HL-60 (cell line): ENCODE measurements around the gene LRP8.
A peak's percentile ranks its signal among the peaks of the same experiment; 100 is the strongest.

ENCODE experiments used
- DNase-seq, 2 experiments: peaks; one replicate each; pipeline ENCODE4 v3.0.0-alpha.2; 2010 to 2020; ENCODE audit warnings: low read depth in 1 of 2, low spot score in 1 of 2
- H3K27ac ChIP-seq: fragments of 250-450 bp; sonication (Bioruptor Pico); replicated peaks from 2 replicates; pipeline ENCODE4 v1.5.1; 2020; ENCODE audit warnings: mild to moderate bottlenecking, moderate library complexity
- H3K27me3 ChIP-seq: fragments of 250-450 bp; sonication (Bioruptor Pico); 2 replicates; pipeline ENCODE4 v1.5.1; 2021; ENCODE audit warnings: mild to moderate bottlenecking, moderate library complexity; ENCODE audit not compliant: insufficient read depth, poor library complexity, severe bottlenecking
- H3K4me3 ChIP-seq: replicated peaks from 2 replicates; pipeline ENCODE4 v1.5.1; 2011; ENCODE audit warnings: mild to moderate bottlenecking, control low read depth, low read length; ENCODE audit not compliant: insufficient read depth
- GABPA ChIP-seq: IDR thresholded peaks from 2 replicates; pipeline ENCODE4 v1.6.1; 2012; ENCODE audit warnings: low read depth
- POLR2AphosphoS5 ChIP-seq: IDR thresholded peaks from 2 replicates; pipeline ENCODE4 v1.6.1; 2012; ENCODE audit warnings: low read depth
- SPI1 ChIP-seq: IDR thresholded peaks from 2 replicates; pipeline ENCODE4 v1.6.1; 2012; ENCODE audit warnings: low read depth, mild to moderate bottlenecking, borderline replicate concordance
- TF ChIP-seq, protein P1 (sequence below): IDR thresholded peaks from 2 replicates; pipeline ENCODE4 v1.6.1; 2012; ENCODE audit warnings: low read depth; ENCODE audit not compliant: insufficient replicate concordance
- TF ChIP-seq, protein P2 (sequence below): IDR thresholded peaks from one replicate; pipeline ENCODE4 v1.5.1; 2011; ENCODE audit warnings: low read length, control low read depth, inconsistent platforms; ENCODE audit not compliant: insufficient read depth

The LRP8 gene

DNA sequence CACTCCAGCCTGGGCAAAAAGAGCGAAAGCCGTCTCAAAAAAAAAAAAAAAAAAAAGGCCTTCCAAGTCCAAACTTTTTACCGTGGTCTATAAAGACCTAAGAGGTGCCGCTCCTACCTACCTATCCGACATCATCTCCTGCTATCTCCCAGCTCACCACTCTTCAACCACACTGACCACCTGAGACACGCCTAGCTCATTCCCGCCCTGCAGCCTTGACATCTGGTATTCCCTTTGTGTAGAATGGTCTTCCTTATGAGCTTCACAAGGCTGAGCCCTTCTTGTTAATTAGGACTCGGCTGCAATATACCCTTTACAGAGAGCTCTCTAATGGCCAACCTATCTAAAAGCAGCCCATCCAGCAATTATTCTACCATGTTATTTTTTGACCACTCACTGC is 90.2 kb downstream of the LRP8 start:
- TF ChIP-seq POLR2AphosphoS5, result no peak
- no peak for TF ChIP-seq GABPA
- no peak for TF ChIP-seq SPI1
- TF ChIP-seq, protein P1, sequence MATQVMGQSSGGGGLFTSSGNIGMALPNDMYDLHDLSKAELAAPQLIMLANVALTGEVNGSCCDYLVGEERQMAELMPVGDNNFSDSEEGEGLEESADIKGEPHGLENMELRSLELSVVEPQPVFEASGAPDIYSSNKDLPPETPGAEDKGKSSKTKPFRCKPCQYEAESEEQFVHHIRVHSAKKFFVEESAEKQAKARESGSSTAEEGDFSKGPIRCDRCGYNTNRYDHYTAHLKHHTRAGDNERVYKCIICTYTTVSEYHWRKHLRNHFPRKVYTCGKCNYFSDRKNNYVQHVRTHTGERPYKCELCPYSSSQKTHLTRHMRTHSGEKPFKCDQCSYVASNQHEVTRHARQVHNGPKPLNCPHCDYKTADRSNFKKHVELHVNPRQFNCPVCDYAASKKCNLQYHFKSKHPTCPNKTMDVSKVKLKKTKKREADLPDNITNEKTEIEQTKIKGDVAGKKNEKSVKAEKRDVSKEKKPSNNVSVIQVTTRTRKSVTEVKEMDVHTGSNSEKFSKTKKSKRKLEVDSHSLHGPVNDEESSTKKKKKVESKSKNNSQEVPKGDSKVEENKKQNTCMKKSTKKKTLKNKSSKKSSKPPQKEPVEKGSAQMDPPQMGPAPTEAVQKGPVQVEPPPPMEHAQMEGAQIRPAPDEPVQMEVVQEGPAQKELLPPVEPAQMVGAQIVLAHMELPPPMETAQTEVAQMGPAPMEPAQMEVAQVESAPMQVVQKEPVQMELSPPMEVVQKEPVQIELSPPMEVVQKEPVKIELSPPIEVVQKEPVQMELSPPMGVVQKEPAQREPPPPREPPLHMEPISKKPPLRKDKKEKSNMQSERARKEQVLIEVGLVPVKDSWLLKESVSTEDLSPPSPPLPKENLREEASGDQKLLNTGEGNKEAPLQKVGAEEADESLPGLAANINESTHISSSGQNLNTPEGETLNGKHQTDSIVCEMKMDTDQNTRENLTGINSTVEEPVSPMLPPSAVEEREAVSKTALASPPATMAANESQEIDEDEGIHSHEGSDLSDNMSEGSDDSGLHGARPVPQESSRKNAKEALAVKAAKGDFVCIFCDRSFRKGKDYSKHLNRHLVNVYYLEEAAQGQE, result no peak
- TF ChIP-seq, protein P2, sequence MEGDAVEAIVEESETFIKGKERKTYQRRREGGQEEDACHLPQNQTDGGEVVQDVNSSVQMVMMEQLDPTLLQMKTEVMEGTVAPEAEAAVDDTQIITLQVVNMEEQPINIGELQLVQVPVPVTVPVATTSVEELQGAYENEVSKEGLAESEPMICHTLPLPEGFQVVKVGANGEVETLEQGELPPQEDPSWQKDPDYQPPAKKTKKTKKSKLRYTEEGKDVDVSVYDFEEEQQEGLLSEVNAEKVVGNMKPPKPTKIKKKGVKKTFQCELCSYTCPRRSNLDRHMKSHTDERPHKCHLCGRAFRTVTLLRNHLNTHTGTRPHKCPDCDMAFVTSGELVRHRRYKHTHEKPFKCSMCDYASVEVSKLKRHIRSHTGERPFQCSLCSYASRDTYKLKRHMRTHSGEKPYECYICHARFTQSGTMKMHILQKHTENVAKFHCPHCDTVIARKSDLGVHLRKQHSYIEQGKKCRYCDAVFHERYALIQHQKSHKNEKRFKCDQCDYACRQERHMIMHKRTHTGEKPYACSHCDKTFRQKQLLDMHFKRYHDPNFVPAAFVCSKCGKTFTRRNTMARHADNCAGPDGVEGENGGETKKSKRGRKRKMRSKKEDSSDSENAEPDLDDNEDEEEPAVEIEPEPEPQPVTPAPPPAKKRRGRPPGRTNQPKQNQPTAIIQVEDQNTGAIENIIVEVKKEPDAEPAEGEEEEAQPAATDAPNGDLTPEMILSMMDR, result no peak
- Histone ChIP-seq H3K4me3 (peak overlapping the region; percentile 96), H3K27ac (peak overlapping the region; percentile 76), H3K27me3 (no peaks in the 10 kb centered on the region)
- no peak for DNase-seq

DNA sequence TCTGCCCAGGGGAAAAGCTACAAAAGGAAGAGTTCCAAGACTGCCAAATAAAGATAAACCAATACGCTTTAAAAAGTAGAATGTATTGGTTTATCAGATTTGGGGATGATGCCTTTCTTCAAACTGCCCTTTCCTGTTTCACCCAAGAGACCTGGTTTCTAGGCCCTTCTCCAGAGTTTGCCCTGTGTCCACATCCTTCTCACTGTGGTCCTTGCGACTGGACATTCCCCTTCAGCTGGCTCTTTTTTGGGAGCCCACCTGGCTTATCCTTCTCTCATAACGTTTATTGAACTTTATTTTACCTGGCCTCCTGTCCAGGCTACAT is 106.9 kb downstream of the LRP8 start:
- H3K27ac ChIP-seq, result peak overlapping the region; percentile 89
- DNase-seq, result no peak
- H3K4me3 ChIP-seq, result peak overlapping the region; percentile 86
- TF ChIP-seq GABPA (no peak), POLR2AphosphoS5 (no peak), SPI1 (no peak)
- TF ChIP-seq, protein P2, result no peak
- TF ChIP-seq, protein P1, result no peak
- no peaks in the 10 kb centered on the region for H3K27me3 ChIP-seq

DNA sequence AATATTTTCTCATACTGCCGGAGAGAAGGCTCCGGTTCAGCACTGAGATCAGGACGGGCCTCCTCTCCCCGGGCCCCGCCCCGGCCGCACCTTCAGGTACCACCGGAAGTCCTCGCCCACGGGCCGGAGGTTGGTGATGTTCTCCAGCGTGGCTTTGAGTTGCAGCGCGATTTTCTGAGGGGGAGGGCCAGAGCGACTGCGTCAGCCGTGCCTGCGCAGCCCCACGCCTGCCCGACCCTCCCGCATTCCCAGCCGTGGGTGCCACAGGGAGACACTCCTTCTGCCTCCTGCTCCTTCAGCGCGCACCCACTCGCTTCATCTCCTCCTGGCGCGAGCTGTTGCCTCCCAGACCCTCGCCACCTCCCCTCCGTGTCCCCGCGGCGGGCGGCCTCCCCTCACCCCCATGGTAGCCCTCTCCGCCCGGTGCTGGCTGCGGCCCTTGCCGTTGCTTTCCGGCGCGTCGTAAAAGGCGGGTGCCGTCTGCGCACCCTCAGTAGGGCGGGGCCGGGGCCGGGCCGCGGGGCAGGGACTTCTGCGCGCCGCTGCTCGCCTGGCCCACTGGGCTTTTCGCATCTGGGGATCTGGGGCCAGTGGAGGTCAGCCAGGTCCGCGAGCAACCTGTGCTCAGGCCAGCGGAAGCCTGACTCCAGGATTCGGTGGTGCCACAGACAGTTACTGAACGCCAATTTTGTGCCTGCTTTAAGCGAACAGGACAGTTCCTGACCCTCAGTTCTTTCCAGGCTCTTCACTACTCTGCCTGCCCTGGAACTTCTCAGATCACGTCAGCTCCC is 107.5 kb downstream of the LRP8 start, which contains the start of gene CZIB:
Gene CZIB (minus strand): TSS at position 464 of the 791 bp plus-strand sequence. CDS start 59 bp downstream, at position 405.
- DNase-seq, result peak; percentile 86 to 94

More for the DNA sequence above, 107.5 kb downstream of the LRP8 start, which contains the start of gene CZIB:
- H3K27ac ChIP-seq, result peak within 1 kb of the TSS; percentile 89
- TF ChIP-seq, protein P1, result peak; percentile 49
- peak; percentile 92 for TF ChIP-seq POLR2AphosphoS5
- TF ChIP-seq GABPA, result peak; percentile 68
- TF ChIP-seq SPI1, result no peak
- TF ChIP-seq, protein P2, result no peak
- H3K27me3 ChIP-seq, result no peaks in the 10 kb centered on the region
- H3K4me3 ChIP-seq, result peak within 1 kb of the TSS; percentile 86
